Inflammatory macrophage treated with lipopolysaccharide for 1 hour (primary cell): ENCODE data around the gene SPOCD1.

ENCODE experiments used
- DNase-seq, 2 donors: peaks; one replicate each; pipeline ENCODE4 v3.0.0-alpha.2; 2020 to 2022

SPOCD1 gene

GRCh38 chr1:31799895-31800673 lies 15.7 kb downstream of the SPOCD1 start:
- peak in 1 of 2 donors; percentile 22 for DNase-seq

- DNase-seq, result no peak
These were observed 16.5 kb downstream of the SPOCD1 start for GRCh38 chr1:31799196-31799894.

- peak; percentile 84 to 94 for DNase-seq
These were observed 17.2 kb downstream of the SPOCD1 start for GRCh38 chr1:31798433-31799195.

- no peak for DNase-seq
These were observed 17.8 kb downstream of the SPOCD1 start for GRCh38 chr1:31798086-31798432.

- DNase-seq, result no peak
These were observed 18.6 kb downstream of the SPOCD1 start for GRCh38 chr1:31797216-31797615.

GRCh38 chr1:31796707-31797106 lies 19.1 kb downstream of the SPOCD1 start:
- DNase-seq, result no peak

GRCh38 chr1:31795801-31796621 lies 19.8 kb downstream of the SPOCD1 start:
- DNase-seq, result no peak

- DNase-seq, result no peak
These were observed 20.6 kb downstream of the SPOCD1 start for GRCh38 chr1:31795096-31795675.

- no peak for DNase-seq
These were observed 22.1 kb downstream of the SPOCD1 start for GRCh38 chr1:31793586-31794285.

- DNase-seq, result no peak
These were observed 22.7 kb downstream of the SPOCD1 start for GRCh38 chr1:31793086-31793485.

- no peak for DNase-seq
These were observed 23.3 kb downstream of the SPOCD1 start for GRCh38 chr1:31792541-31792940.

- no peak for DNase-seq
These were observed 23.7 kb downstream of the SPOCD1 start for GRCh38 chr1:31792116-31792515.

- DNase-seq, result no peak
These were observed 24.5 kb downstream of the SPOCD1 start for GRCh38 chr1:31791131-31791858.

- DNase-seq, result no peak
These were observed 25.2 kb downstream of the SPOCD1 start for GRCh38 chr1:31790641-31791091.

- DNase-seq, result no peak
These were observed 25.7 kb downstream of the SPOCD1 start for GRCh38 chr1:31790140-31790539.

- peak; percentile 67 to 97 for DNase-seq
These were observed 26.4 kb downstream of the SPOCD1 start for GRCh38 chr1:31789259-31790065.

- peak in 1 of 2 donors; percentile 53 for DNase-seq
These were observed 27.0 kb downstream of the SPOCD1 start for GRCh38 chr1:31788825-31789256.

GRCh38 chr1:31788138-31788824 lies 27.5 kb downstream of the SPOCD1 start:
- peak; percentile 90 to 97 for DNase-seq

GRCh38 chr1:31787786-31788137 lies 28.1 kb downstream of the SPOCD1 start:
- no peak for DNase-seq
